ENCODE data around the gene ADRM1.

The ADRM1 gene

GRCh38 chr20:62291251-62292066, 11.3 kb upstream of the ADRM1 start:
- no peak for TF ChIP-seq CTCF (IDR thresholded peaks at IDR 0.05; ENCODE audit: low read depth, low read length)
- no peak overlapping the region for H3K4me3 ChIP-seq (ENCODE audit: low read depth, low read length)

GRCh38 chr20:62292108-62292507, 10.7 kb upstream of the ADRM1 start:
- TF ChIP-seq CTCF (IDR thresholded peaks at IDR 0.05; ENCODE audit: low read depth, low read length): no peak
- H3K4me3 ChIP-seq (ENCODE audit: low read depth, low read length): no peak overlapping the region

GRCh38 chr20:62293111-62293784, 9.5 kb upstream of the ADRM1 start:
- H3K4me3 ChIP-seq (ENCODE audit: low read depth, low read length): no peak overlapping the region
- no peak for TF ChIP-seq CTCF (IDR thresholded peaks at IDR 0.05; ENCODE audit: low read depth, low read length)

GRCh38 chr20:62293946-62294345, 8.9 kb upstream of the ADRM1 start:
- no peak for TF ChIP-seq CTCF (IDR thresholded peaks at IDR 0.05; ENCODE audit: low read depth, low read length)

GRCh38 chr20:62294516-62294915, 8.3 kb upstream of the ADRM1 start:
- no peak for TF ChIP-seq CTCF (IDR thresholded peaks at IDR 0.05; ENCODE audit: low read depth, low read length)
- H3K4me3 ChIP-seq (ENCODE audit: low read depth, low read length): no peak overlapping the region

More at GRCh38 chr20:62293946-62294345, 8.9 kb upstream of the ADRM1 start:
- H3K4me3 ChIP-seq (ENCODE audit: low read depth, low read length): no peak overlapping the region

- no peak overlapping the region for H3K4me3 ChIP-seq (ENCODE audit: low read depth, low read length)
- TF ChIP-seq CTCF (IDR thresholded peaks at IDR 0.05; ENCODE audit: low read depth, low read length): no peak
These were observed 5.9 kb upstream of the ADRM1 start for GRCh38 chr20:62296724-62297448.

Data from WI38 (cell line).